C4-2B (cell line): ENCODE data around the gene COL4A1.

Source experiments
- CTCF ChIP-seq: fragments of 450-650 bp; conservative IDR thresholded peaks from 2 replicates; pipeline ENCODE4 v1.5.1; 2017; ENCODE audit warnings: mild to moderate bottlenecking
- ZFX ChIP-seq: fragments of 450-650 bp; IDR thresholded peaks from 2 replicates; pipeline ENCODE4 v1.6.1; 2017

- TF ChIP-seq CTCF (no peak), ZFX (no peak)
Measured at GRCh38 chr13:110324026-110324749, 17.2 kb upstream of the COL4A1 start.
